HG03097 (cell line): Measurements from ENCODE around the gene UBASH3A.

Experiments
- ATAC-seq: cut with Tn5 transposase; IDR thresholded peaks from one replicate; pipeline ENCODE4 v1.9.1; 2021; ENCODE audit not compliant: unreplicated experiment, low FRiP score

The UBASH3A gene

GRCh38 chr21:42388740-42389448 is 14.8 kb upstream of the UBASH3A start:
- no peak for ATAC-seq

GRCh38 chr21:42389449-42389835 is 14.3 kb upstream of the UBASH3A start:
- no peak for ATAC-seq

GRCh38 chr21:42390193-42390592 is 13.5 kb upstream of the UBASH3A start:
- ATAC-seq, result no peak

GRCh38 chr21:42390696-42391095 is 13.0 kb upstream of the UBASH3A start:
- no peak for ATAC-seq

- no peak for ATAC-seq
Observed at GRCh38 chr21:42391297-42391696, 12.4 kb upstream of the UBASH3A start.

GRCh38 chr21:42392731-42393442 is 10.8 kb upstream of the UBASH3A start:
- ATAC-seq, result peak; percentile 54

GRCh38 chr21:42393443-42393950 is 10.2 kb upstream of the UBASH3A start:
- no peak for ATAC-seq

GRCh38 chr21:42395302-42395701 is 8.4 kb upstream of the UBASH3A start:
- ATAC-seq, result no peak

- no peak for ATAC-seq
Observed at GRCh38 chr21:42395905-42396651, 7.6 kb upstream of the UBASH3A start, which contains the start of gene TMPRSS3. TMPRSS3 (minus strand) TSS chr21:42396052; CDS start chr21:42395417, 635 bp downstream.

- ATAC-seq, result no peak
Observed at GRCh38 chr21:42396799-42397745, 6.6 kb upstream of the UBASH3A start.

- ATAC-seq, result no peak
Observed at GRCh38 chr21:42397746-42398394, 5.8 kb upstream of the UBASH3A start.

GRCh38 chr21:42398436-42399028 is 5.2 kb upstream of the UBASH3A start:
- ATAC-seq, result no peak

GRCh38 chr21:42400525-42400924 is 3.2 kb upstream of the UBASH3A start:
- ATAC-seq, result no peak

- no peak for ATAC-seq
Observed at GRCh38 chr21:42401154-42401553, 2.5 kb upstream of the UBASH3A start.

- ATAC-seq, result no peak
Observed at GRCh38 chr21:42401820-42402251, 1.9 kb upstream of the UBASH3A start.

GRCh38 chr21:42404539-42404938 is 837 bp downstream of the UBASH3A start:
- no peak for ATAC-seq

GRCh38 chr21:42405064-42406013 is 1.6 kb downstream of the UBASH3A start:
- ATAC-seq, result no peak

- ATAC-seq, result no peak
Observed at GRCh38 chr21:42406201-42406621, 2.5 kb downstream of the UBASH3A start.
